Gastrocnemius medialis (tissue), 4 donors: ENCODE results near the gene PIRT. TPM values are rescaled to one million over a fixed set of nuclear protein-coding genes. Genes with fewer than 3 reads are reported as not detected.

Experiments
- ATAC-seq, 2 donors: fragments of 150-250 bp; one replicate each; pipeline ENCODE4 v1.9.1; 2016
- DNase-seq, 2 donors: peaks; one replicate each; pipeline ENCODE4 v3.0.0-alpha.2; 2019
- H3K27ac ChIP-seq, 4 donors: fragments of 200-600 bp; sonication (generic); 1 replicate in 1 of 4; 2 replicates in 3 of 4; pipeline ENCODE4 v1.5.1; 2016 to 2018; ENCODE audit warnings: mild to moderate bottlenecking in 2 of 4, moderate library complexity in 1 of 4
- H3K27me3 ChIP-seq, 3 donors: fragments of 200-600 bp; sonication (generic) in 2 of 3; 1 replicate in 1 of 3; 2 replicates in 2 of 3; pipeline versions ENCODE4 v1.5.1 to v1.6.0; 2016 to 2019; ENCODE audit warnings: mild to moderate bottlenecking in 1 of 3, moderate library complexity in 1 of 3
- H3K36me3 ChIP-seq, 2 donors: fragments of 200-600 bp; sonication (generic) in 1 of 2; one replicate each; pipeline ENCODE4 v1.5.1; 2017 to 2018
- H3K4me1 ChIP-seq, 2 donors: fragments of 200-600 bp; sonication (generic) in 1 of 2; one replicate each; pipeline ENCODE4 v1.5.1; 2016 to 2017; ENCODE audit warnings: mild to moderate bottlenecking in 2 of 2
- H3K4me3 ChIP-seq, 4 donors: fragments of 200-600 bp; sonication (generic) in 3 of 4; 1 replicate in 1 of 4; 2 replicates in 3 of 4; pipeline ENCODE4 v1.5.1; 2016 to 2019; ENCODE audit warnings: mild to moderate bottlenecking in 2 of 4
- H3K9me3 ChIP-seq, 3 donors: fragments of 200-600 bp; sonication (generic) in 2 of 3; 1 replicate in 1 of 3; 2 replicates in 2 of 3; pipeline ENCODE4 v1.5.1; 2016 to 2019
- POLR2A ChIP-seq, 2 donors: fragments of 450-650 bp; IDR thresholded peaks; one replicate each; pipeline ENCODE4 v1.6.1; 2017; ENCODE audit warnings: antibody characterized with exemption in 2 of 2, mild to moderate bottlenecking in 2 of 2, moderate library complexity in 2 of 2
- in situ Hi-C, 4 donors: fragments of 200-750 bp; cut with MboI; loops; one replicate each; pipeline versions ENCODE4 v1.15.0 to v1.8.0; 2017; ENCODE audit warnings: low sequenced_read_pairs in 4 of 4
- intact Hi-C: fragments of 100-400 bp; cut with DNase I; formaldehyde crosslinking; loops from one replicate; pipeline ENCODE4 v1.15.1; 2023; ENCODE audit warnings: low total_unique reads
- total RNA-seq, 4 donors: library from RNA; depleted of rRNA; stranded (reverse); fragments of >200 nt; gene quantifications; one replicate each; pipeline versions ENCODE4 v1.1.0 to v1.2.3, GENCODE V29; 2016
- TF ChIP-seq, protein P1 (sequence below), 5 experiments: fragments of 450-650 bp in 3 of 5; fragments of 200-600 bp in 2 of 5; sonication (generic) in 2 of 5; IDR thresholded peaks in 4 of 5; conservative IDR thresholded peaks in 1 of 5; 1 replicate in 4 of 5; 2 replicates in 1 of 5; pipeline ENCODE4 v1.5.1; 2016 to 2019; ENCODE audit warnings: antibody characterized with exemption in 5 of 5, mild to moderate bottlenecking in 3 of 5, moderate library complexity in 3 of 5

Gene PIRT
- total RNA-seq, 4 donors from 2014 or later, result not detected

DNA sequence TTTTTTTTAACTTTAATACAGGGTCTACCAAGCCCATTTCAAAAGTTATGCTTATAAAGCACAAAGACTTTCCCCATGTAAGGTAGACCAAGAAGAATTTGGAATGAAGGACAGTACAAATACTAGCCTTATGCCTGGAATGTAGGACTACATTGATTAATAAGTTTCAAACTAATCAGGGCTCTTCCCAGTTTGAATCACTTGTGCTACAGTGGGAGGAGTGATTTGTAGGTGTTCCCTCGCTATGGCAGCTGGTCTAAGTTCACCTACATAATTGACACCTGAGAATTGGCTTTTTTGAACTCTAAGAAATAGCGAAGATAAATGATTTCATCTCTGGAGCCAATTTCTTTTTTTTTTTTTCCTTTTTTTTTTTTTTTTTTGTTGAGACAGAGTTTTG lies 52.6 kb downstream of the PIRT start:
- no peaks in the 10 kb centered on the region for H3K36me3 ChIP-seq
- H3K27me3 ChIP-seq, result no peaks in the 10 kb centered on the region
- in situ Hi-C loops, result no loop called here
- intact Hi-C loops, result no loop called here
- H3K4me3 ChIP-seq, result peak overlapping the region in 2 of 4 donors; percentile 4 to 24
- ATAC-seq, result no peak
- peaks cover 11 to 14% of the 10 kb centered on the region in 2 donors for H3K4me1 ChIP-seq
- peak overlapping the region in 2 of 4 donors; percentile 47 to 52 for H3K27ac ChIP-seq
- no peak for TF ChIP-seq POLR2A (IDR thresholded peaks at IDR 0.05)
- TF ChIP-seq, protein P1, sequence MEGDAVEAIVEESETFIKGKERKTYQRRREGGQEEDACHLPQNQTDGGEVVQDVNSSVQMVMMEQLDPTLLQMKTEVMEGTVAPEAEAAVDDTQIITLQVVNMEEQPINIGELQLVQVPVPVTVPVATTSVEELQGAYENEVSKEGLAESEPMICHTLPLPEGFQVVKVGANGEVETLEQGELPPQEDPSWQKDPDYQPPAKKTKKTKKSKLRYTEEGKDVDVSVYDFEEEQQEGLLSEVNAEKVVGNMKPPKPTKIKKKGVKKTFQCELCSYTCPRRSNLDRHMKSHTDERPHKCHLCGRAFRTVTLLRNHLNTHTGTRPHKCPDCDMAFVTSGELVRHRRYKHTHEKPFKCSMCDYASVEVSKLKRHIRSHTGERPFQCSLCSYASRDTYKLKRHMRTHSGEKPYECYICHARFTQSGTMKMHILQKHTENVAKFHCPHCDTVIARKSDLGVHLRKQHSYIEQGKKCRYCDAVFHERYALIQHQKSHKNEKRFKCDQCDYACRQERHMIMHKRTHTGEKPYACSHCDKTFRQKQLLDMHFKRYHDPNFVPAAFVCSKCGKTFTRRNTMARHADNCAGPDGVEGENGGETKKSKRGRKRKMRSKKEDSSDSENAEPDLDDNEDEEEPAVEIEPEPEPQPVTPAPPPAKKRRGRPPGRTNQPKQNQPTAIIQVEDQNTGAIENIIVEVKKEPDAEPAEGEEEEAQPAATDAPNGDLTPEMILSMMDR (IDR thresholded peaks at IDR 0.05 in 4 of 5, conservative IDR thresholded peaks at IDR 0.05 in 1 of 5), result no peak
- no peaks in the 10 kb centered on the region for H3K9me3 ChIP-seq
- no peak for DNase-seq

GRCh38 chr17:10779609-10780008 lies 58.3 kb downstream of the PIRT start:
- DNase-seq (no peak), ATAC-seq (no peak)
- Histone ChIP-seq H3K27ac (no peak overlapping the region), H3K27me3 (no peaks in the 10 kb centered on the region), H3K9me3 (no peaks in the 10 kb centered on the region), H3K36me3 (no peaks in the 10 kb centered on the region), H3K4me3 (no peak overlapping the region), H3K4me1 (peaks cover 0 to under 1% of the 10 kb centered on the region in 2 donors)
- intact Hi-C loops (no loop called here), in situ Hi-C loops (no loop called here)
- TF ChIP-seq POLR2A (IDR thresholded peaks at IDR 0.05), result no peak
- TF ChIP-seq, protein P1 (IDR thresholded peaks at IDR 0.05 in 4 of 5, conservative IDR thresholded peaks at IDR 0.05 in 1 of 5), result no peak

DNA sequence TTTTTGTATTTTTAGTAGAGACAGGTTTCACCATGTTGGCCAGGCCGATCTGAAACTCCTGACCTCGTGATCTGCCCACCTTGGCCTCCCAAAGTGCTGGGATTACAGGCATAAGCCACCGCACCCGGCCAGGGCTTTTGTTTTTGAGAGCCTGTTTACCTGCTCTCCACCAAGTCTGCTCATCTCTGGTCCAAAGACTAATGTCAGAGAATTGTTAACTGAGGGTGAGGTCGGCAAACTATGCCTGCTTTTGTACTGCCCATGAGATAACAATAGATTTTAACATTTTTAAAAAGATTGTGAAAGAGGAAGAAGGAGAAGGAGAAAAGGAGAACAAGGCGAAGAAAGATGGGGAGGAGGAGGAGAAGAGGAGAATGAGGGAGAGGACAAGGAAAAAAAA lies 60.0 kb downstream of the PIRT start:
- DNase-seq (no peak), ATAC-seq (no peak)
- no peak overlapping the region for H3K4me3 ChIP-seq
- intact Hi-C loops, result no loop called here
- no peak for TF ChIP-seq POLR2A (IDR thresholded peaks at IDR 0.05)
- TF ChIP-seq, protein P1 (IDR thresholded peaks at IDR 0.05 in 4 of 5, conservative IDR thresholded peaks at IDR 0.05 in 1 of 5), result no peak
- H3K36me3 ChIP-seq, result no peaks in the 10 kb centered on the region
- in situ Hi-C loops, result no loop called here
- H3K27me3 ChIP-seq, result no peaks in the 10 kb centered on the region
- H3K9me3 ChIP-seq, result no peaks in the 10 kb centered on the region
- H3K27ac ChIP-seq, result no peak overlapping the region
- H3K4me1 ChIP-seq, result no peaks in the 10 kb centered on the region

GRCh38 chr17:10777131-10777807 lies 60.6 kb downstream of the PIRT start:
- in situ Hi-C loops (no loop called here), intact Hi-C loops (no loop called here)
- Histone ChIP-seq H3K4me3 (no peak overlapping the region), H3K27me3 (no peaks in the 10 kb centered on the region), H3K36me3 (no peaks in the 10 kb centered on the region), H3K4me1 (no peaks in the 10 kb centered on the region), H3K9me3 (no peaks in the 10 kb centered on the region), H3K27ac (no peak overlapping the region)
- no peak for ATAC-seq
- TF ChIP-seq, protein P1 (IDR thresholded peaks at IDR 0.05 in 4 of 5, conservative IDR thresholded peaks at IDR 0.05 in 1 of 5), result no peak
- TF ChIP-seq POLR2A (IDR thresholded peaks at IDR 0.05), result no peak
- no peak for DNase-seq

- Histone ChIP-seq H3K27me3 (no peaks in the 10 kb centered on the region), H3K4me3 (no peak overlapping the region), H3K4me1 (no peaks in the 10 kb centered on the region), H3K27ac (no peak overlapping the region), H3K9me3 (no peaks in the 10 kb centered on the region), H3K36me3 (no peaks in the 10 kb centered on the region)
- no peak for DNase-seq
- in situ Hi-C loops, result no loop called here
- intact Hi-C loops, result no loop called here
- no peak for TF ChIP-seq POLR2A (IDR thresholded peaks at IDR 0.05)
- TF ChIP-seq, protein P1 (IDR thresholded peaks at IDR 0.05 in 4 of 5, conservative IDR thresholded peaks at IDR 0.05 in 1 of 5), result no peak
- ATAC-seq, result no peak
Measured at GRCh38 chr17:10776381-10776780, 61.5 kb downstream of the PIRT start.
